ENCODE data around the gene CD164. TPM values are rescaled to one million over a fixed set of nuclear protein-coding genes. Genes with fewer than 3 reads are reported as not detected.

CD164 gene
- total and polyA plus RNA-seq, 2 of the 13 experiments (the other 11 are each of a cell fraction or from before 2014, with no cell fraction given) = 222 to 293 TPM

DNA sequence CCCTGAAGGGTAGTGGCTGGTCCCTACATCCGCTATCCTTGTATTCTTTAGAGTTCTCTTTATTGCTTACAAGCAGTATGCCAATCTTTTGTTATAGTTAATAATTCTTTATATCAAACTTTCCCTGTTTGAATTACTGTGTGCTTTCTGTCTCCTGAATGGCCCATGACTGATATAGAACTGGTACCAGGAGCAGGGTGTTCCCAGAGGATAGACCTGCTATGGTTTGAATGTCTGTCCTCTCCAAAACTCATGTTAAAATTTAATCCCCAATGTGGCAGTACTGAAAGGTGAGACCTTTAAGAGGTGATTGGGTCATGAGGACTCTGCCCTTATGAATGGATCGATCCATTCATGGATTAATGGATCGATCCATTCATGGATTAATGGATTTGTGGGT is 26.0 kb downstream of the CD164 start:
- no peak overlapping the region for H3K9ac ChIP-seq (ENCODE audit: insufficient read depth, low read depth, low read length)
- H2AFZ ChIP-seq (ENCODE audit: low read length) = no peak overlapping the region
- no peaks in the 10 kb centered on the region for H3K79me2 ChIP-seq (ENCODE audit: insufficient read depth, low read length)
- no peaks in the 10 kb centered on the region for H3K4me1 ChIP-seq (ENCODE audit: insufficient read depth, low read length)
- peaks cover 9% of the 10 kb centered on the region for H3K9me3 ChIP-seq (ENCODE audit: low read length)
- no peak overlapping the region for H3K4me3 ChIP-seq (replicated peaks in 1 of 3; ENCODE audit: insufficient read depth in 1 of 3, low read depth in 2 of 3, low read length in 3 of 3)
- no peak overlapping the region for H3K4me2 ChIP-seq (ENCODE audit: low read depth, low read length)
- ATAC-seq = no peak
- no TSS peak for BruUV-seq (replicated peaks)
- no peaks in the 10 kb centered on the region for H3K27me3 ChIP-seq (ENCODE audit: control insufficient read depth in 1 of 2, insufficient read depth in 2 of 2, low read length in 2 of 2)
- in situ Hi-C loops (cut with HindIII; ENCODE audit: extremely low pct_ligation_motif_present, low pct_unique_long_range_greater_than_20kb) (no loop called here), intact Hi-C loops (cut with micrococcal nuclease; ENCODE audit: unreplicated experiment) (no loop called here)
- ChIA-PET CTCF (ENCODE audit: low intra/inter-chr PET ratio, low total read pairs) (no interaction called here), POLR2A (no interaction called here)
- H3K36me3 ChIP-seq (replicated peaks in 1 of 2; ENCODE audit: control insufficient read depth in 1 of 2, insufficient read depth in 2 of 2, low read length in 2 of 2) = peaks cover 3 to 20% of the 10 kb centered on the region in 2 experiments; a peak in 4 of 5 replicates
- no peak for FAIRE-seq
- DNase-seq (ENCODE audit: low spot score) = no peak
- WGBS (ENCODE audit: low lambda C conversion rate) = 98% methylated on average over 3 of the region's 3 CpGs
- no peak overlapping the region for H3K27ac ChIP-seq (ENCODE audit: extremely low read length, insufficient read depth, low read length)
- H4K20me1 ChIP-seq (ENCODE audit: insufficient read depth, low read length) = no peaks in the 10 kb centered on the region
- TF ChIP-seq, protein P1, sequence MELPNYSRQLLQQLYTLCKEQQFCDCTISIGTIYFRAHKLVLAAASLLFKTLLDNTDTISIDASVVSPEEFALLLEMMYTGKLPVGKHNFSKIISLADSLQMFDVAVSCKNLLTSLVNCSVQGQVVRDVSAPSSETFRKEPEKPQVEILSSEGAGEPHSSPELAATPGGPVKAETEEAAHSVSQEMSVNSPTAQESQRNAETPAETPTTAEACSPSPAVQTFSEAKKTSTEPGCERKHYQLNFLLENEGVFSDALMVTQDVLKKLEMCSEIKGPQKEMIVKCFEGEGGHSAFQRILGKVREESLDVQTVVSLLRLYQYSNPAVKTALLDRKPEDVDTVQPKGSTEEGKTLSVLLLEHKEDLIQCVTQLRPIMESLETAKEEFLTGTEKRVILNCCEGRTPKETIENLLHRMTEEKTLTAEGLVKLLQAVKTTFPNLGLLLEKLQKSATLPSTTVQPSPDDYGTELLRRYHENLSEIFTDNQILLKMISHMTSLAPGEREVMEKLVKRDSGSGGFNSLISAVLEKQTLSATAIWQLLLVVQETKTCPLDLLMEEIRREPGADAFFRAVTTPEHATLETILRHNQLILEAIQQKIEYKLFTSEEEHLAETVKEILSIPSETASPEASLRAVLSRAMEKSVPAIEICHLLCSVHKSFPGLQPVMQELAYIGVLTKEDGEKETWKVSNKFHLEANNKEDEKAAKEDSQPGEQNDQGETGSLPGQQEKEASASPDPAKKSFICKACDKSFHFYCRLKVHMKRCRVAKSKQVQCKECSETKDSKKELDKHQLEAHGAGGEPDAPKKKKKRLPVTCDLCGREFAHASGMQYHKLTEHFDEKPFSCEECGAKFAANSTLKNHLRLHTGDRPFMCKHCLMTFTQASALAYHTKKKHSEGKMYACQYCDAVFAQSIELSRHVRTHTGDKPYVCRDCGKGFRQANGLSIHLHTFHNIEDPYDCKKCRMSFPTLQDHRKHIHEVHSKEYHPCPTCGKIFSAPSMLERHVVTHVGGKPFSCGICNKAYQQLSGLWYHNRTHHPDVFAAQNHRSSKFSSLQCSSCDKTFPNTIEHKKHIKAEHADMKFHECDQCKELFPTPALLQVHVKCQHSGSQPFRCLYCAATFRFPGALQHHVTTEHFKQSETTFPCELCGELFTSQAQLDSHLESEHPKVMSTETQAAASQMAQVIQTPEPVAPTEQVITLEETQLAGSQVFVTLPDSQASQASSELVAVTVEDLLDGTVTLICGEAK (IDR thresholded peaks at IDR 0.05) = no peak
- TF ChIP-seq, protein P1 (CRISPR knock-in tag; IDR thresholded peaks at IDR 0.05) = no peak
- TF ChIP-seq ZFP1 (CRISPR knock-in tag; IDR thresholded peaks at IDR 0.05) (no peak), HNRNPK (IDR thresholded peaks at IDR 0.05; ENCODE audit: low read depth, low read length, poor library complexity, severe bottlenecking) (no peak), HNRNPUL1 (IDR thresholded peaks at IDR 0.05; ENCODE audit: low read depth, low read length) (no peak), AHR (CRISPR knock-in tag; IDR thresholded peaks at IDR 0.05) (no peak), ARID3A (IDR thresholded peaks at IDR 0.05; ENCODE audit: low read depth, low read length) (no peak), ZNF556 (CRISPR knock-in tag; IDR thresholded peaks at IDR 0.05; ENCODE audit: borderline replicate concordance) (no peak), ZBTB4 (CRISPR knock-in tag; IDR thresholded peaks at IDR 0.05; ENCODE audit: borderline replicate concordance) (no peak)
- TF ChIP-seq, protein P2, sequence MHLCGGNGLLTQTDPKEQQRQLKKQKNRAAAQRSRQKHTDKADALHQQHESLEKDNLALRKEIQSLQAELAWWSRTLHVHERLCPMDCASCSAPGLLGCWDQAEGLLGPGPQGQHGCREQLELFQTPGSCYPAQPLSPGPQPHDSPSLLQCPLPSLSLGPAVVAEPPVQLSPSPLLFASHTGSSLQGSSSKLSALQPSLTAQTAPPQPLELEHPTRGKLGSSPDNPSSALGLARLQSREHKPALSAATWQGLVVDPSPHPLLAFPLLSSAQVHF (CRISPR knock-in tag; IDR thresholded peaks at IDR 0.05) = no peak

All from HepG2 (cell line).